Measurements from ENCODE around the gene FIG4. TPM values are rescaled to one million over a fixed set of nuclear protein-coding genes. Genes with fewer than 3 reads are reported as not detected.

Gene FIG4
- total RNA-seq, 1 experiment from 2014 or later, result 23.1 TPM

DNA sequence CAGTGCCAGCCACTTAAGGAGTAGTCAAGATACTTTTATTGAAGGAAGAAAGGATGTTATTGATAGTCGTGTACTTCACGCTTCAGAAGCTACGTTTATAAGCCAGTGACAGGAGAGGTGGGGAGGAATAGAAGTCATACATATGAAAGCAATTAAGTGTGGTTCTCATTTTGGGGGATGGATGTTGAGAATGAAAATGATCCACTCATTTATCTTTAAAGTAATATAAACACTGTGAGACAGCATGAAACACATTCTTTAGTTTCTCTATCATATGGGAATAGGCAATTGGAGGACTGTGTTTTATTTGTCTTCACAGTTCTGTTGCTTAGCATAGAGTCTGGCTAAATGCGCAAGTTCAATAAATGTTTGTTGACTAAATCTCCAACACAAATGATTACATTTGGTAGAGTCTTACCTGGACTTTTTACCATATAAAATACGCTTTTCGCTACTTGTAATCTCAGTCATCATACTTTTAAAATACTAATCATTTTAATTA, 35.3 kb upstream of the FIG4 start:
- Mint-ChIP-seq H3K27me3 (ENCODE audit: low read depth) (peaks cover 1% of the 10 kb centered on the region; the same call in 1 of the 2 replicates), H3K4me1 (no peaks in the 10 kb centered on the region), H3K4me3 (no peak overlapping the region), H3K27ac (peak overlapping the region in 1 of 3 experiments; percentile 7; a peak in 1 of 7 replicates), H3K9me3 (no peaks in the 10 kb centered on the region), H3K36me3 (ENCODE audit: insufficient read depth in 1 of 3, low read depth in 3 of 3) (no peaks in the 10 kb centered on the region)
- DNase-seq, result no peak
- Histone ChIP-seq H3K14ac (ENCODE audit: insufficient read depth, low read length) (no peak overlapping the region), H4K8ac (replicated peaks; ENCODE audit: insufficient read length, low read depth, low read length) (no peak overlapping the region), H3K56ac (ENCODE audit: insufficient read length, low read depth, low read length) (no peak overlapping the region), H3K4ac (ENCODE audit: low read depth, low read length) (no peak overlapping the region), H3K18ac (ENCODE audit: insufficient read length, low read depth, low read length) (no peak overlapping the region), H3K27me3 (ENCODE audit: insufficient read depth, low read length) (no peaks in the 10 kb centered on the region), H4K20me1 (ENCODE audit: control insufficient read depth, insufficient read depth, insufficient read length) (no peaks in the 10 kb centered on the region), H3K79me1 (ENCODE audit: insufficient read depth, low read depth, low read length, poor library complexity, severe bottlenecking) (no peaks in the 10 kb centered on the region), H2BK5ac (ENCODE audit: insufficient read length, low read length) (no peak overlapping the region), H4K91ac (ENCODE audit: insufficient read length, low read depth, low read length) (no peak overlapping the region), H4K5ac (ENCODE audit: insufficient read length, low read depth, low read length) (no peak overlapping the region), H3K9me3 (ENCODE audit: control insufficient read depth, low read depth, low read length) (no peaks in the 10 kb centered on the region), H2AK5ac (ENCODE audit: insufficient read length, low read length) (no peak overlapping the region), H3K23ac (ENCODE audit: insufficient read length, low read depth, low read length) (no peak overlapping the region), H2BK15ac (ENCODE audit: low read depth, low read length) (no peak overlapping the region), H2BK12ac (ENCODE audit: insufficient read length, low read depth, low read length) (no peak overlapping the region), H3K79me2 (ENCODE audit: insufficient read depth, low read length) (no peaks in the 10 kb centered on the region), H2BK120ac (ENCODE audit: low read depth, low read length, poor library complexity, severe bottlenecking) (no peak overlapping the region), H2AFZ (ENCODE audit: low read length) (no peak overlapping the region), H3K4me2 (ENCODE audit: insufficient read depth, insufficient read length, low read length) (no peak overlapping the region), H3K9ac (ENCODE audit: extremely low read depth, insufficient read length, low read length) (no peak overlapping the region), H3K23me2 (ENCODE audit: insufficient read length, low read depth, low read length, poor library complexity, severe bottlenecking) (no peaks in the 10 kb centered on the region), H3K4me1 (ENCODE audit: insufficient read depth, low read length) (no peaks in the 10 kb centered on the region), H3T11ph (ENCODE audit: low read length) (no peak overlapping the region), H2BK20ac (ENCODE audit: low read depth, low read length, poor library complexity, severe bottlenecking) (no peak overlapping the region), H3K27ac (ENCODE audit: insufficient read length, low read depth, low read length) (no peak overlapping the region)
- WGBS (ENCODE audit: extremely low coverage, insufficient read length, low lambda C conversion rate), result 100% methylated on average over 2 of the region's 6 CpGs
- TF ChIP-seq, protein P1, sequence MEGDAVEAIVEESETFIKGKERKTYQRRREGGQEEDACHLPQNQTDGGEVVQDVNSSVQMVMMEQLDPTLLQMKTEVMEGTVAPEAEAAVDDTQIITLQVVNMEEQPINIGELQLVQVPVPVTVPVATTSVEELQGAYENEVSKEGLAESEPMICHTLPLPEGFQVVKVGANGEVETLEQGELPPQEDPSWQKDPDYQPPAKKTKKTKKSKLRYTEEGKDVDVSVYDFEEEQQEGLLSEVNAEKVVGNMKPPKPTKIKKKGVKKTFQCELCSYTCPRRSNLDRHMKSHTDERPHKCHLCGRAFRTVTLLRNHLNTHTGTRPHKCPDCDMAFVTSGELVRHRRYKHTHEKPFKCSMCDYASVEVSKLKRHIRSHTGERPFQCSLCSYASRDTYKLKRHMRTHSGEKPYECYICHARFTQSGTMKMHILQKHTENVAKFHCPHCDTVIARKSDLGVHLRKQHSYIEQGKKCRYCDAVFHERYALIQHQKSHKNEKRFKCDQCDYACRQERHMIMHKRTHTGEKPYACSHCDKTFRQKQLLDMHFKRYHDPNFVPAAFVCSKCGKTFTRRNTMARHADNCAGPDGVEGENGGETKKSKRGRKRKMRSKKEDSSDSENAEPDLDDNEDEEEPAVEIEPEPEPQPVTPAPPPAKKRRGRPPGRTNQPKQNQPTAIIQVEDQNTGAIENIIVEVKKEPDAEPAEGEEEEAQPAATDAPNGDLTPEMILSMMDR (conservative IDR thresholded peaks at IDR 0.05), result no peak
